OCI-LY1 (cell line): ENCODE data around the gene C3orf18.

Source experiments
- H2AFZ ChIP-seq: fragments of 200-600 bp; sonication (generic), shearing (Covaris generic); 2 replicates; pipeline ENCODE4 v1.6.0; 2014; ENCODE audit warnings: antibody characterized with exemption, mild to moderate bottlenecking, low read length
- H3F3A ChIP-seq: fragments of 200-600 bp; sonication (generic), shearing (Covaris generic); 2 replicates; pipeline ENCODE4 v1.6.0; 2014; ENCODE audit warnings: mild to moderate bottlenecking, antibody characterized with exemption, low read length, moderate library complexity; ENCODE audit not compliant: insufficient read depth
- H3K27ac ChIP-seq: fragments of 200-600 bp; sonication (generic); 2 replicates; pipeline ENCODE4 v1.5.1; 2014; ENCODE audit warnings: low read length, mixed run types, mild to moderate bottlenecking, low read depth; ENCODE audit not compliant: poor library complexity, severe bottlenecking
- H3K27me3 ChIP-seq: fragments of 200-600 bp; sonication (generic); 2 replicates; pipeline ENCODE4 v1.6.0; 2014; ENCODE audit warnings: antibody characterized with exemption, mild to moderate bottlenecking, low read length, moderate library complexity; ENCODE audit not compliant: insufficient read depth
- H3K36me3 ChIP-seq: fragments of 200-600 bp; sonication (generic); 2 replicates; pipeline ENCODE4 v1.6.1; 2014; ENCODE audit warnings: mild to moderate bottlenecking, antibody characterized with exemption, low read length, moderate library complexity, mixed read lengths; ENCODE audit not compliant: insufficient read depth
- H3K4me1 ChIP-seq: fragments of 200-600 bp; sonication (generic); 2 replicates; pipeline ENCODE4 v1.5.1; 2014; ENCODE audit warnings: mild to moderate bottlenecking, low read length, moderate library complexity; ENCODE audit not compliant: insufficient read depth, severe bottlenecking
- H3K4me2 ChIP-seq: fragments of 200-600 bp; sonication (generic), shearing (Covaris generic); 2 replicates; pipeline ENCODE4 v1.6.1; 2014; ENCODE audit warnings: low read length
- H3K4me3 ChIP-seq: fragments of 200-600 bp; sonication (generic); 2 replicates; pipeline ENCODE4 v1.5.1; 2014; ENCODE audit warnings: low read length, low read depth, mild to moderate bottlenecking, mixed read lengths; ENCODE audit not compliant: poor library complexity, severe bottlenecking
- H3K79me2 ChIP-seq: fragments of 200-600 bp; shearing (Covaris generic); 2 replicates; pipeline ENCODE4 v1.6.1; 2016; ENCODE audit warnings: mixed run types, low read length, mixed read lengths; ENCODE audit not compliant: insufficient read depth
- H3K9ac ChIP-seq: fragments of 200-600 bp; sonication (generic), shearing (Covaris generic); 2 replicates; pipeline ENCODE4 v1.6.1; 2014; ENCODE audit warnings: mild to moderate bottlenecking, low read length, mixed read lengths
- H3K9me2 ChIP-seq: fragments of 200-600 bp; sonication (generic), shearing (Covaris generic); 2 replicates; pipeline ENCODE4 v1.6.1; 2014; ENCODE audit warnings: low read depth, mild to moderate bottlenecking, low read length, mixed read lengths
- H3K9me3 ChIP-seq: fragments of 200-600 bp; shearing (Covaris generic); 2 replicates; pipeline ENCODE4 v1.6.1; 2014; ENCODE audit warnings: low read length, mixed read lengths
- H4K20me1 ChIP-seq: fragments of 200-600 bp; sonication (generic), shearing (Covaris generic); 2 replicates; pipeline ENCODE4 v1.6.0; 2016; ENCODE audit warnings: mild to moderate bottlenecking, low read length; ENCODE audit not compliant: insufficient read depth
- EZH2 ChIP-seq: fragments of 200-600 bp; sonication (generic), shearing (Covaris generic); IDR thresholded peaks from 2 replicates; pipeline ENCODE4 v1.8.0; 2017; ENCODE audit warnings: borderline replicate concordance, mixed run types, mild to moderate bottlenecking, antibody characterized with exemption, low read length, moderate library complexity, mixed read lengths
- TF ChIP-seq, protein P1 (sequence below): fragments of 200-600 bp; sonication (generic), shearing (Covaris generic); IDR thresholded peaks from 2 replicates; pipeline ENCODE4 v1.5.1; 2017; ENCODE audit warnings: mild to moderate bottlenecking, antibody characterized with exemption, low read length, moderate library complexity, mixed read lengths

C3orf18 gene

DNA sequence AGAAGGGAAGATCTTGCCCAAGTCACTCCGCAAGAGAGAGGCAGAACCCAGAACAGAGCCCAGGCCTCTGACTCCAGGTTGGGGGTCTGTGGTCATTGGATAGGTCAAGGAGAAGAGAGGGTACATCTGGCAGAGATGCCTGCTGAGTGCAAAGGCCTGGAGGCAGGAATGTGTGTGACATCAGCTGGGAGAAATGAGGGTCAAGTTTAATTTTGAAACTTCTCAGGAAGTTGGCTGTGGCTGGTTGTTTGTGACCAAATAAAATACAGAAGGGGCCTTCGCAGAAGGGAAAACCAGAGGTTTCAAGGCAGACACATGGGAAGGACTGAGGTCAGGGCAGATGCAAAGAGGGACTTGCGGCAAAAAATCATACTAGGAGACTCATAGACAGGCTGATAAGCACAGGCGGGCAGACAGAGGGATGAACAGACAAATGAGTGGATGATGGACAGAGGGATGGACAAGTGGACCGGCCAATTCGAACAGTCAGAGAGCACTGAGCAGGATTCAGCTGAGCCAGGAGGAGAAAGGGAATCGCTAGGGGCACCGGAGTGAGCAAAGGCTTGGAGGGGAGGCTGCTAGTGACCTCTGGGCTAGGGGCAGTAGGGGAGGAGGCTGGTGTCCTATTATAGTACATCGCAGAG, 35.4 kb downstream of the C3orf18 start:
- Histone ChIP-seq H3K4me3 (no peak overlapping the region), H4K20me1 (no peaks in the 10 kb centered on the region), H3K36me3 (no peaks in the 10 kb centered on the region), H2AFZ (no peak overlapping the region), H3K9ac (no peak overlapping the region), H3K27ac (no peak overlapping the region), H3K4me2 (no peak overlapping the region), H3K27me3 (peaks cover 3% of the 10 kb centered on the region), H3K79me2 (no peaks in the 10 kb centered on the region), H3K9me2 (no peaks in the 10 kb centered on the region), H3K4me1 (no peaks in the 10 kb centered on the region), H3F3A (no peaks in the 10 kb centered on the region), H3K9me3 (no peaks in the 10 kb centered on the region)
- no peak for TF ChIP-seq EZH2
- TF ChIP-seq, protein P1, sequence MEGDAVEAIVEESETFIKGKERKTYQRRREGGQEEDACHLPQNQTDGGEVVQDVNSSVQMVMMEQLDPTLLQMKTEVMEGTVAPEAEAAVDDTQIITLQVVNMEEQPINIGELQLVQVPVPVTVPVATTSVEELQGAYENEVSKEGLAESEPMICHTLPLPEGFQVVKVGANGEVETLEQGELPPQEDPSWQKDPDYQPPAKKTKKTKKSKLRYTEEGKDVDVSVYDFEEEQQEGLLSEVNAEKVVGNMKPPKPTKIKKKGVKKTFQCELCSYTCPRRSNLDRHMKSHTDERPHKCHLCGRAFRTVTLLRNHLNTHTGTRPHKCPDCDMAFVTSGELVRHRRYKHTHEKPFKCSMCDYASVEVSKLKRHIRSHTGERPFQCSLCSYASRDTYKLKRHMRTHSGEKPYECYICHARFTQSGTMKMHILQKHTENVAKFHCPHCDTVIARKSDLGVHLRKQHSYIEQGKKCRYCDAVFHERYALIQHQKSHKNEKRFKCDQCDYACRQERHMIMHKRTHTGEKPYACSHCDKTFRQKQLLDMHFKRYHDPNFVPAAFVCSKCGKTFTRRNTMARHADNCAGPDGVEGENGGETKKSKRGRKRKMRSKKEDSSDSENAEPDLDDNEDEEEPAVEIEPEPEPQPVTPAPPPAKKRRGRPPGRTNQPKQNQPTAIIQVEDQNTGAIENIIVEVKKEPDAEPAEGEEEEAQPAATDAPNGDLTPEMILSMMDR: no peak

DNA sequence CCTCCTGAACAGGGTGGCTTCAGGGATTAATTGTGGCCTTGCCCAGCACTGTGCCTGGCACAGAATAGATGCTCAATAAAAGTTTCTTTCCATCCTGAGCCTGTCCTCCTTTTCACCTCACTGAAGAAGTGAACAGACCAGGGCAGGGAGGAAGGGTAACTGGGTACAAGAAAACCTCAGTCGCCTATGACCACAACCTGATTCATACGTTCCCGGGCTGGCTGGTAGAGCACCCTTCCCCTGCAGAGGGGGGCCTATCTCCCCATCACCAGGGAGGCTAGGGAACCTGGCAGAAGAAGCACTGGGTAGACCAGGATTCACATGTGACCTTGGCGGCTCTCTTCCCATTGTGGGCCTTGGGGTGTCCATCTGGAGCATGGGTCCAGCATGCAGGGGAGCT, 36.3 kb downstream of the C3orf18 start:
- Histone ChIP-seq H3K79me2 (no peaks in the 10 kb centered on the region), H3K9me3 (no peaks in the 10 kb centered on the region), H2AFZ (no peak overlapping the region), H3K4me1 (no peaks in the 10 kb centered on the region), H3F3A (no peaks in the 10 kb centered on the region), H3K36me3 (no peaks in the 10 kb centered on the region), H3K27ac (no peak overlapping the region), H3K9me2 (no peaks in the 10 kb centered on the region), H4K20me1 (no peaks in the 10 kb centered on the region), H3K27me3 (peaks cover 3% of the 10 kb centered on the region), H3K9ac (no peak overlapping the region), H3K4me3 (no peak overlapping the region), H3K4me2 (no peak overlapping the region)
- TF ChIP-seq, protein P1: no peak
- no peak for TF ChIP-seq EZH2

DNA sequence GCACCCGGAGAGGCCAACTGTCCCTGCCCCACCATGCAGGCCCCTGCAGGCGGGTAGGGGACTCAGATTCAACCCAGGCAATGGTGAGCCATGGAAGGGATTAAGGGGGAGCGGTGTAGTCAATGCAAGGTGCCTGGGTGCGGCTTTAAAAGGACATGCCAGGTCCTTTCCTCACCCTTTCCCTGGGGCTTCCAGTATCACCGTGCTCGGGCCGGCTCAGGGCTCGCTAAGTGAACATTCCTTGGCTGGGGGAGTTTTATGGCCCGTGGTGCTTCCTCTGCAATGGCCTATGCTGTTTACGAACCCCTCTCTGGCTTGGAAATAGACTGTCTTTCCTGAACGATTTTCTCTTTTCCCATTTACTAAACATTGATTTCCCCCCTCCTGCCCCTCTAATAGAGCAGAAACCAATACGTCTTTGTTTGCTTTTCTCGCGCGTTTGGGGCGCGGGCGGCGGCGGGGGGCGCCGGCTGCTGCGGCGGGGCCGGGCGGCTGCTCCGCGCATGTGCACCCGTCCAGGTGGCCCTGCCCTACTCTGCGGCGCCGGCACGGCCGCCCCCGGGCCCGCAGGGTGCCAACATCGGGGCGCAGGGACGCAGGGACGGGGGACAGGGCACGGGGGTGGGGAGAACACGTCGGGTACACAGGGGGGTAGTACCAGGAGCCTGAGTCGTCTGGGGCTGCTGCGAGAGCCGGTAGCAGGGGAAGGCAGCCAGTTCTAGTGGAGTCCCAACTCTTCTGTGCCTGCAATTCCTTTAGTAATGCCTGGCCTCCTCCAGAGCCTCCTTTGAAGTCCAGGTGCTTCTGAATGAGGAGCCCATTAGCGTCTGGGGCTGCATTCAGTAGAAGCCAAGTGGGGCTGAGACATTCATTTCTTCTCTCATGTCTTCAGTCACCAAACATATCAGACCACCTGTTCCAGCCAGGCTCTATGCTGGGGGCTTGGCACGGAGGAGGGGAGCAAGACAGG, 37.3 kb downstream of the C3orf18 start:
- Histone ChIP-seq H3K27ac (no peak overlapping the region), H3K79me2 (no peaks in the 10 kb centered on the region), H3K4me1 (no peaks in the 10 kb centered on the region), H3K4me2 (no peak overlapping the region), H3K9ac (no peak overlapping the region), H3K27me3 (peaks cover 3% of the 10 kb centered on the region), H3K9me3 (no peaks in the 10 kb centered on the region), H3K9me2 (no peaks in the 10 kb centered on the region), H2AFZ (no peak overlapping the region), H3K36me3 (no peaks in the 10 kb centered on the region), H3K4me3 (no peak overlapping the region), H3F3A (no peaks in the 10 kb centered on the region), H4K20me1 (no peaks in the 10 kb centered on the region)
- no peak for TF ChIP-seq EZH2
- TF ChIP-seq, protein P1: no peak
